ENCODE data around the gene MEGF8.

DNA sequence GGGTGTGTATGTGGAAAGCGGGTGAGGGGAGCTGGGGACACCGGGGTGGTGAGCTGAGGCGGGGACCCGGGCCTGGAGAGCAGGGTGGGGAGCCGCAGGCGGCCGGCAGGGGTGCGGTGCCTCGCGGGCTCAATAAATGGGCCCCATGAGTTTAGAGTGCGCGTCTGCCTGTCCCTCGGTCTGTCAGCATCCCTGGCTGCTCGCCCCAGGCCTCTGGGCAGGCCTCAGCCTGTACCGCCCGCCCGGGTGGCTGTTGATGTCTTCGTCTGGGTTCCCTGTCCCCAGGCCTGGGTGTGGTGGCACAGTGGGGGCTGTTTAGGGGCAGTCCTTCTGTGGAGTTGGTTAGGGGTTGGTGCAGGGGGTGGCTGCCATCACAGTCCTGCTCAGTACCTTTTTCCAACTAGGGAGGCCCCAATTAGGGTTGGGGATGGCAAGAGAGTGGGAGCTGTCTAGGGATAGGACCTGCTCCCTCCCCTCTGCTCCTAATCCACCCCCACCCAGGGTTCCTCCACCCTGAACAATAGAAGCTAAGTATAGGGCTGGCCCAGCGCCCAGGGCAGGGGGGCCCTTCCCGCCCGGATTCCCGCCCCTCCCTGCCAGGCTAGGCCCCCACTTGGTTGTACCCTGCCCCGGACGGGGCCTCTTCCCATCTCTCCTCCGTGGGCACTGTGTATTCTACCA lies 44.1 kb upstream of the MEGF8 start:
- TF ChIP-seq PCBP1 (IDR thresholded peaks at IDR 0.05; ENCODE audit: borderline replicate concordance, low read depth, low read length) (no peak), CTCF (CRISPR knock-in tag; IDR thresholded peaks at IDR 0.05) (no peak)
